T-cell (primary cell): Measurements from ENCODE around the gene SLCO2A1. TPM values are rescaled to one million over a fixed set of nuclear protein-coding genes. Genes with fewer than 3 reads are reported as not detected.

Source experiments
- ATAC-seq, 4 experiments: fragments of 200-7000 bp in 3 of 4; fragments of 150-1000 bp in 1 of 4; cut with Tn5 transposase; replicated peaks in 1 of 4; 1 replicate in 3 of 4; 2 replicates in 1 of 4; pipeline ENCODE4 v1.10.0; 2021; ENCODE audit warnings: moderate library complexity in 3 of 4, mild to moderate bottlenecking in 2 of 4, moderate number of reproducible peaks in 1 of 4
- CTCF ChIA-PET, 2 donors: fragments of 300-600 bp; sonication (Branson Sonifier 250); formaldehyde crosslinking; loops; one replicate each; lab custom pipeline; 2022; ENCODE audit warnings: antibody characterized with exemption in 2 of 2; lab: Charles Lee
- POLR2A ChIA-PET, 2 donors: fragments of 300-600 bp; sonication (Branson Sonifier 250); formaldehyde crosslinking; loops; one replicate each; lab custom pipeline; 2022; ENCODE audit warnings: antibody characterized with exemption in 2 of 2; lab: Charles Lee
- DNase-seq, 35 experiments: peaks; one replicate each; pipeline versions ENCODE4 v3.0.0 to v3.0.0-alpha.2; 2013 to 2023
- H3K27ac ChIP-seq: one replicate; pipeline ENCODE4 v1.5.1; 2013; ENCODE audit warnings: low read length
- H3K27me3 ChIP-seq, 2 experiments: replicated peaks in 1 of 2; 1 replicate in 1 of 2; 2 replicates in 1 of 2; pipeline versions ENCODE4 v1.6.1 to v1.7.0; 2013; ENCODE audit warnings: low read length in 1 of 2, mixed read lengths in 1 of 2; ENCODE audit not compliant: control insufficient read depth in 2 of 2, insufficient read depth in 2 of 2; ENCODE audit errors: extremely low read depth in 1 of 2
- H3K36me3 ChIP-seq, 2 donors: 1 replicate in 1 of 2; 2 replicates in 1 of 2; pipeline versions ENCODE4 v1.6.1 to v1.7.0; 2013; ENCODE audit warnings: low read length in 1 of 2; ENCODE audit not compliant: control insufficient read depth in 2 of 2, insufficient read depth in 1 of 2; ENCODE audit errors: extremely low read depth in 1 of 2
- H3K4me1 ChIP-seq, 2 experiments: 1 replicate in 1 of 2; 2 replicates in 1 of 2; pipeline versions ENCODE4 v1.6.1 to v1.7.0; 2013; ENCODE audit warnings: low read length in 2 of 2, mixed read lengths in 1 of 2; ENCODE audit not compliant: insufficient read depth in 2 of 2, control insufficient read depth in 1 of 2; ENCODE audit errors: extremely low read depth in 1 of 2
- H3K4me3 ChIP-seq, 2 donors: 1 replicate in 1 of 2; 2 replicates in 1 of 2; pipeline versions ENCODE4 v1.5.1 to v1.7.0; 2013; ENCODE audit warnings: mild to moderate bottlenecking in 2 of 2, low read length in 1 of 2, moderate library complexity in 1 of 2; ENCODE audit not compliant: control insufficient read depth in 1 of 2; ENCODE audit errors: extremely low read depth in 1 of 2
- H3K9me3 ChIP-seq: 2 replicates; pipeline ENCODE4 v1.7.0; 2013
- H3K27ac Mint-ChIP-seq, 2 donors: one replicate each; pipeline ENCODE4 v1.8.0; 2020 to 2021; ENCODE audit warnings: mild to moderate bottlenecking in 2 of 2, mixed read lengths in 2 of 2
- H3K27me3 Mint-ChIP-seq, 2 donors: one replicate each; pipeline ENCODE4 v1.8.0; 2021 to 2022; ENCODE audit warnings: mixed read lengths in 2 of 2
- H3K36me3 Mint-ChIP-seq: one replicate; pipeline ENCODE4 v1.8.0; 2021; ENCODE audit warnings: mixed read lengths
- H3K4me1 Mint-ChIP-seq, 3 donors: one replicate each; pipeline ENCODE4 v1.8.0; 2020 to 2022; ENCODE audit warnings: mixed read lengths in 3 of 3, mild to moderate bottlenecking in 1 of 3
- H3K4me3 Mint-ChIP-seq, 3 donors: one replicate each; pipeline ENCODE4 v1.8.0; 2020 to 2022; ENCODE audit warnings: mild to moderate bottlenecking in 3 of 3, mixed read lengths in 3 of 3, moderate library complexity in 3 of 3
- H3K9me3 Mint-ChIP-seq, 3 donors: one replicate each; pipeline ENCODE4 v1.8.0; 2020 to 2022; ENCODE audit warnings: mixed read lengths in 3 of 3
- WGBS: methylation state at CpG from one replicate; pipeline ENCODE4 v1.1.5; 2013; ENCODE audit warnings: missing lambda C conversion rate; ENCODE audit not compliant: insufficient coverage; 5-methylcytosine and 5-hydroxymethylcytosine counted together
- total RNA-seq, 35 experiments: library from RNA in 6 of 35; stranded (reverse) in 6 of 35; fragments of 120-200 nt in 1 of 35; gene quantifications; one replicate each; pipeline versions ENCODE4 v1.2.1 to v1.2.4 and lab custom pipeline; 2013 to 2026

Gene SLCO2A1
- total RNA-seq, 5 donors from 2014 or later (not counting 1 experiment from before 2014, with no cell fraction given), result 0.18 to 0.39 (median 0.25) TPM; not detected in 2

DNA sequence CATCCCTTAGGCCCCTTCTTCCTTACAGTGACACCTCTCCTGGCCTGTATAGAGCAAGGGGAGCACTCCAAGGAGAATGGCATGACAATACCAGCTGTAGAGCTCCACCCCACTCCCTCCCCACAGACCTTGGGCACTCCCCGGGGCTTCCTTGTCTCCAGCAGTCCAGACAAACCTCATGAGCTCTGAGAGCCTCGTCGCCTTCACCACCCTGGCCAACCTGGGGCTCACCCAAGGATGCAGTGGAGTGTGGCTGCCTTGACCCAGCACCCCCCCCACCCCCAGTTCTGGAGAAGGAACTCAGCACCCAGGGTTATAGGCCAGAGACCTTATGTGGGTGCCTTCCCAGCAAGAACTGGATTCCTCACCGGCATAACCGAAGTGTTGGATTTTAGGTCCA is 7.4 kb upstream of the SLCO2A1 start:
- H3K36me3 ChIP-seq, result no peaks in the 10 kb centered on the region
- Mint-ChIP-seq H3K9me3 (no peaks in the 10 kb centered on the region), H3K36me3 (no peaks in the 10 kb centered on the region), H3K27ac (no peak overlapping the region), H3K4me3 (no peak overlapping the region), H3K27me3 (peaks cover 12 to 19% of the 10 kb centered on the region in 2 donors), H3K4me1 (no peaks in the 10 kb centered on the region)
- WGBS, result 93% methylated on average over 4 of the region's 5 CpGs
- POLR2A ChIA-PET, result no interaction called here
- DNase-seq, result no peak
- H3K27ac ChIP-seq, result no peak overlapping the region
- no peaks in the 10 kb centered on the region for H3K4me1 ChIP-seq
- H3K4me3 ChIP-seq, result no peak overlapping the region
- peaks cover 0 to 4% of the 10 kb centered on the region in 2 experiments for H3K27me3 ChIP-seq
- H3K9me3 ChIP-seq, result no peaks in the 10 kb centered on the region
- ATAC-seq, result no peak
- CTCF ChIA-PET, result no interaction called here

DNA sequence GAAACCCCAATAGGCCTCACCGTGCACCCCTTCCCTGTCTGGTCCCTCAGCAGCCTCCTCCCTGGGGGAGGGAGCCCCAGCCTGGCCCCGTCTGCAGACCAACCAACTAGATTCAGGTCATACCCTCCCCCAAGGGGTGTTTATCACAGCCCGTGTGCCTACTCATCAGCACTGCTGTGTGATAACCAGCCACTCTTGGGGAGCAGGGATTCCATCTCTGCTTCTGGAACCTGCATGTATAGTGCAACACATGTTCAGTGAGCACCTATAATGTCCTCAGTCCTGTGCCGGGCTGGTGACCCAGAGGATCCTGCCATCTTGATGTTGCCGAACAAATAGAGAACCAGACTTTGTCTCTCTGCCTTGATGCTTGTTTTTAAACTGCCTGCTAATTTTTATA is 6.6 kb upstream of the SLCO2A1 start:
- no peak for ATAC-seq
- no peak overlapping the region for H3K27ac Mint-ChIP-seq

GRCh38 chr3:134035836-134036235 is 6.1 kb upstream of the SLCO2A1 start:
- Histone ChIP-seq H3K27ac (no peak overlapping the region), H3K36me3 (no peaks in the 10 kb centered on the region), H3K9me3 (no peaks in the 10 kb centered on the region), H3K4me3 (no peak overlapping the region), H3K27me3 (peaks cover 0 to 14% of the 10 kb centered on the region in 2 experiments), H3K4me1 (no peaks in the 10 kb centered on the region)
- DNase-seq, result no peak
- Mint-ChIP-seq H3K27me3 (peaks cover 22 to 25% of the 10 kb centered on the region in 2 donors), H3K4me3 (no peak overlapping the region), H3K4me1 (no peaks in the 10 kb centered on the region), H3K9me3 (no peaks in the 10 kb centered on the region), H3K27ac (no peak overlapping the region), H3K36me3 (no peaks in the 10 kb centered on the region)
- ChIA-PET POLR2A (no interaction called here), CTCF (interaction anchor here in 1 of 2 donors (0.6 kb wide), 1 partner anchor 9 kb away, joined by 4 read pairs; no protein-coding TSS in a partner anchor)
- WGBS, result 91% methylated on average over 7 of the region's 8 CpGs
- no peak for ATAC-seq

More for the DNA sequence above, 6.6 kb upstream of the SLCO2A1 start:
- H3K4me1 Mint-ChIP-seq, result no peaks in the 10 kb centered on the region
- no peak overlapping the region for H3K4me3 ChIP-seq
- no peaks in the 10 kb centered on the region for H3K36me3 Mint-ChIP-seq
- no peaks in the 10 kb centered on the region for H3K4me1 ChIP-seq
- 83% methylated on average over 1 of the region's 5 CpGs for WGBS
- ChIA-PET CTCF (no interaction called here), POLR2A (no interaction called here)
- no peaks in the 10 kb centered on the region for H3K36me3 ChIP-seq
- DNase-seq, result no peak
- H3K27ac ChIP-seq, result no peak overlapping the region
- H3K27me3 ChIP-seq, result peaks cover 0 to 9% of the 10 kb centered on the region in 2 experiments
- H3K27me3 Mint-ChIP-seq, result peaks cover 21 to 26% of the 10 kb centered on the region in 2 donors
- no peaks in the 10 kb centered on the region for H3K9me3 ChIP-seq
- no peaks in the 10 kb centered on the region for H3K9me3 Mint-ChIP-seq
- H3K4me3 Mint-ChIP-seq, result no peak overlapping the region

DNA sequence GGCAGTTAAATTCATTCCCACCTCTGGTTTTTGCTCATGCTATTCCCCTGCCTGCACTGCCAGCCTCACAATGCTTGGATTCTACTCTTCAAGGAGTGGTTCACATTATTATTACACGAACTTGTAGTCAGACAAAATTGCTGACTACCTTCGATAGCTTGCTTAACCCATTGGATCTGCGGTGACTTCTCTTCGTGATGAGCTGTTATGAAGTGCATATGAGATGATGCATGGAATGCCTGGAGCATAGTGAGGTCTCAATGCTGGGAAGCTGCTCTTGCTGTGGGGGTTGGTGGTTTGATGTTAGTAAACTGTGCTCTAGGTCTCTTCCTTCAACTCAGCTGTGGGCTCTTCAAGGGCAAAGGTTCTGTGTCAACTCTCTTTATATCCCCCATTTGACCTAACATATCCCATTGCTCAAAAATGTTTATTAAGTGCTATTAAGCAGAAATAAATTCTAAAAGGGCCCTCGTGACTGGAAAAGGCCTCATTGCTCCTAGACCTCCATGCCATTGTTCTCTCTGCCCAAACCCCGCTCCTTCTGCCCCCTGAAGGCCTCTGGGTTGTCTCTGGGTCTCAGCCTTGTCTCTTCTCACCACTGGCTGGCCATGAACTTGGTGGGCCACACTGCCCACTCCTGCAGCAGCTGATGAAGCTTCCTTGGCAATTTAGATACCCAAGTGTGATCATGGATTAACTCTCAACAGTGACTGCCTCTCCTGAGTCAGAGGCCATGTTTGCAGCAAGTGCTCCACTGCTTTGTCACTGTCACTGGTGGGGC is 4.5 kb upstream of the SLCO2A1 start:
- Histone ChIP-seq H3K4me3 (no peak overlapping the region), H3K4me1 (peaks cover 0 to 4% of the 10 kb centered on the region in 2 experiments), H3K27ac (no peak overlapping the region), H3K27me3 (peaks cover 0 to 22% of the 10 kb centered on the region in 2 experiments), H3K9me3 (no peaks in the 10 kb centered on the region), H3K36me3 (no peaks in the 10 kb centered on the region)
- CTCF ChIA-PET, result no interaction called here
- H3K27ac Mint-ChIP-seq, result no peak overlapping the region
- no peak overlapping the region for H3K4me3 Mint-ChIP-seq
- peaks cover 2 to 5% (median 4%) of the 10 kb centered on the region in 3 donors for H3K4me1 Mint-ChIP-seq
- WGBS, result 74% methylated on average over 6 of the region's 6 CpGs
- H3K36me3 Mint-ChIP-seq, result no peaks in the 10 kb centered on the region
- peaks cover 25 to 34% of the 10 kb centered on the region in 2 donors for H3K27me3 Mint-ChIP-seq
- ATAC-seq (no peak), DNase-seq (no peak)
- no peaks in the 10 kb centered on the region for H3K9me3 Mint-ChIP-seq
- POLR2A ChIA-PET, result no interaction called here

GRCh38 chr3:134033315-134033996 is 3.7 kb upstream of the SLCO2A1 start:
- peaks cover 30 to 38% of the 10 kb centered on the region in 2 donors for H3K27me3 Mint-ChIP-seq
- ATAC-seq, result no peak
- H3K36me3 ChIP-seq, result no peaks in the 10 kb centered on the region
- no peaks in the 10 kb centered on the region for H3K9me3 ChIP-seq
- WGBS, result 81% methylated on average over 4 of the region's 8 CpGs
- ChIA-PET CTCF (no interaction called here), POLR2A (no interaction called here)
- H3K9me3 Mint-ChIP-seq, result no peaks in the 10 kb centered on the region
- H3K27me3 ChIP-seq, result peaks cover 2 to 29% of the 10 kb centered on the region in 2 experiments
- no peak overlapping the region for H3K4me3 Mint-ChIP-seq
- no peaks in the 10 kb centered on the region for H3K36me3 Mint-ChIP-seq
- H3K4me1 Mint-ChIP-seq, result peaks cover 4 to 11% (median 6%) of the 10 kb centered on the region in 3 donors
- H3K27ac Mint-ChIP-seq, result no peak overlapping the region
- DNase-seq, result no peak
- H3K4me1 ChIP-seq, result peaks cover 0 to 6% of the 10 kb centered on the region in 2 experiments
- no peak overlapping the region for H3K4me3 ChIP-seq
- no peak overlapping the region for H3K27ac ChIP-seq

DNA sequence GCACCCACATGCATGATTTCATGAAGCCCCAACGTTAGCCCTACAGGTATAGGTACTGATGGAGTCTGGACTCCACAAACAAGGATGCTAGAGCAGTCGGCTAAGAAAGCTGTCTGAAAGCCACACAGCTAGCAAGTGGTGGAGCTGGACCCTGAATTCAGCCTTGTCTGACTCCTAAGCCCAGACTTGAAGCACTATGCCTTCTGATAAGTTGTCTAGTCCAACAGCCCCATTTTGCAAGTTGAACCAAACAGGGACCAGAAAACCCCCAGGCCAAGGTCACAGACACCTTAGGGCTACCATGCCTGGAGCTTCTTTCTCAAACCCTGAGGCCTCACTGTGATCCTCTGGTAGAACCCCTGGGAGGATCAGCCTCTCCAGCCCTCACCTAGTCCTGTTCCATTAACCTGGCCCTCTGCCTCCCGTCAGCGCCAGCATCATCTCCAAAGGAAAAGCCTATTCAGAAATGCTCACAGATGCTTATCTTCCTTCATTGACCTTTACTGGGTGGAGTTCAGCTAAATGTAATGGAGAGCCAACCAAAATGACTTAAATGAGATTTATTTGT is 1.7 kb upstream of the SLCO2A1 start:
- H3K4me3 ChIP-seq, result no peak overlapping the region
- no peaks in the 10 kb centered on the region for H3K36me3 ChIP-seq
- peak overlapping the region in 1 of 3 donors; percentile 16 for H3K4me3 Mint-ChIP-seq
- DNase-seq (no peak), ATAC-seq (no peak)
- peaks cover 4 to 11% (median 6%) of the 10 kb centered on the region in 3 donors for H3K4me1 Mint-ChIP-seq
- no peak overlapping the region for H3K27ac Mint-ChIP-seq
- H3K9me3 ChIP-seq, result no peaks in the 10 kb centered on the region
- H3K9me3 Mint-ChIP-seq, result no peaks in the 10 kb centered on the region
- no peaks in the 10 kb centered on the region for H3K36me3 Mint-ChIP-seq
- 88% methylated on average over 2 of the region's 4 CpGs for WGBS
- H3K27me3 Mint-ChIP-seq, result peaks cover 46 to 49% of the 10 kb centered on the region in 2 donors
- POLR2A ChIA-PET, result no interaction called here
- peaks cover 2 to 30% of the 10 kb centered on the region in 2 experiments for H3K27me3 ChIP-seq
- H3K27ac ChIP-seq, result no peak overlapping the region
- peaks cover 0 to 6% of the 10 kb centered on the region in 2 experiments for H3K4me1 ChIP-seq
- CTCF ChIA-PET, result no interaction called here
